WI38 (cell line): ENCODE results near the gene CD247.

Experiments
- H3K4me3 ChIP-seq: 2 replicates; pipeline ENCODE4 v1.5.1; 2011; ENCODE audit warnings: low read depth, mild to moderate bottlenecking, control low read depth, low read length
- CTCF ChIP-seq: IDR thresholded peaks from 2 replicates; pipeline ENCODE4 v1.5.1; 2012; ENCODE audit warnings: low read depth, mild to moderate bottlenecking, control low read depth, low read length

CD247 gene

GRCh38 chr1:167541003-167541402 is 22.7 kb upstream of the CD247 start:
- TF ChIP-seq CTCF: no peak

GRCh38 chr1:167538657-167539056 is 20.3 kb upstream of the CD247 start:
- no peak overlapping the region for H3K4me3 ChIP-seq
- TF ChIP-seq CTCF: 0 out of 2 replicates have a peak, but pooled peaks have one; percentile 11

More at GRCh38 chr1:167541003-167541402, 22.7 kb upstream of the CD247 start:
- H3K4me3 ChIP-seq: no peak overlapping the region

- peak; percentile 94 for TF ChIP-seq CTCF
- no peak overlapping the region for H3K4me3 ChIP-seq
Observed at GRCh38 chr1:167533851-167534300, 15.5 kb upstream of the CD247 start.

GRCh38 chr1:167532964-167533824 is 14.9 kb upstream of the CD247 start:
- no peak overlapping the region for H3K4me3 ChIP-seq
- TF ChIP-seq CTCF: no peak

GRCh38 chr1:167532375-167532774 is 14.0 kb upstream of the CD247 start:
- H3K4me3 ChIP-seq: no peak overlapping the region
- no peak for TF ChIP-seq CTCF

- TF ChIP-seq CTCF: no peak
- H3K4me3 ChIP-seq: no peak overlapping the region
Observed at GRCh38 chr1:167529829-167530474, 11.6 kb upstream of the CD247 start.
